GM13977 (cell line): ENCODE results near the gene SHB.

ENCODE experiments used
- DNase-seq: peaks from one replicate; pipeline ENCODE4 v3.0.0; 2012; ENCODE audit warnings: low spot score
- in situ Hi-C: fragments of 300-500 bp; cut with MboI; formaldehyde crosslinking; loops from one replicate; pipeline ENCODE4 v1.12.0; 2022; ENCODE audit warnings: low sequenced_read_pairs, low pct_unique_long_range_greater_than_20kb, mixed read lengths, inconsistent platforms; ENCODE audit not compliant: unreplicated experiment
- TF ChIP-seq, protein P1 (sequence below): IDR thresholded peaks from 2 replicates; pipeline ENCODE4 v1.5.1; 2012; ENCODE audit warnings: mild to moderate bottlenecking, control low read depth; ENCODE audit not compliant: insufficient read depth; ENCODE audit errors: extremely low read depth, missing control alignments

The SHB gene

DNA sequence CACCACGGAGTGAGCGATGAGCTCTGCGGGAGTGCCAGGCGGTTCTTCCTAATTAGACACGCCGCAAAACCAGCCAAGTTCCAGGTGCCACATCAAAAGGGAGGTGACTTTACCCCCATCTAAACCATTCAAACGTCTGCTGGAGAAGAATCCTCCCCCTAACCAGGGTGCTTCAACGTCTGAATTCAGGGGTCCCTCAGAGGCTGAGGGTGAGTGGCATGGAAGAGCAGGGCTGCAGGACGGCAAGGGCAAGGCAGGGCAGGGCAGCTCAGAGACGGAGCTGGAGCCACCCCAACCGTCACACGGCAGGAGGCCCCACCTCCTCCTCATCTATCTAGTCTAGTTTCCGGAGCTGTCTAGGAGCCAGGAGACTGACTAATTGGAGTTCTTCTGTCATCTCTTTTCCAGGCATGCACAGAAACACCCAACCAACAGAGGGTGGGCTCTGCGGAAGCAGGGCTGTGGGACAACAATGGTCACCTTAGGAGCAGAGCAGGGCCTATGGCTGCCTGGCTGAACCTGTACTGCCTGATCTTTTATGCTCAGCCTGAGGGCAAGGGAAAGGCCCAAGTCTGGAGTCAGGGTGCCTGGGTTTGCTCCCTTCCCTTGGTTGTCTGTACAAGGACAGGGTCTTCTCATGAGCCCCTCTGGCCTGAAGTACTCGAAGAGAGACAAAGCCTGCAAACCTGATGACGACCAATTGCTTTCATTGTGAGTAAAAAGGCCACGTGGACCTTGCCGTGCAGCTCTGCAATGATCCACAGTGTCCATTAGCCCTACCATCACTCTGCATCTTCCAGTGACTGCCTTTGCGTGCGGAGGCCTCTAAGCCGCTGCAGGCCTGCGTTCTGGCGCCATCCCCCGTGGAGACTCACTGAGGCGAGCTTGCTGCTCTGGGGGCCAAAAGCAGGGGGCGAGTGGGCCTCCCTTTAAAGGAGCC is 84.1 kb downstream of the SHB start:
- in situ Hi-C loops = no loop called here
- DNase-seq = no peak

DNA sequence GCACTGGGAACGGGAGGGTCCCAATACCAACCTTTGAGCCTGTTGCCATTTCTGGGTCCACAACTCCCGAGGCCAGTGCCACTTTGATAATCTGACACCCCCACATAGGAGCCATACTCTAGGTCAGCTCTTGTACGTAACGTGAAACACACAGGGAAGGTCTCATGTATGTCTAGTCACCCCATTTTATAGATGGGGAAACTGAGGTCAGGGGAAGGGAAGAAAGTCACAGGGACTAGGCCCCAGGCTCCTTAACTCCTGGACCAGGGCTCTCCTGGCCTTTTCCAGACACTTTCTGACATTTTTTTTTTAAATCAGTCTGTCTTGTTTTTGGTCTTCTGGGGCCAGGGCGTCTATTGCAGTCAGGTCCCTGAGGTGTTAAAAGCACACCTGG is 84.8 kb downstream of the SHB start:
- DNase-seq = no peak
- TF ChIP-seq, protein P1, sequence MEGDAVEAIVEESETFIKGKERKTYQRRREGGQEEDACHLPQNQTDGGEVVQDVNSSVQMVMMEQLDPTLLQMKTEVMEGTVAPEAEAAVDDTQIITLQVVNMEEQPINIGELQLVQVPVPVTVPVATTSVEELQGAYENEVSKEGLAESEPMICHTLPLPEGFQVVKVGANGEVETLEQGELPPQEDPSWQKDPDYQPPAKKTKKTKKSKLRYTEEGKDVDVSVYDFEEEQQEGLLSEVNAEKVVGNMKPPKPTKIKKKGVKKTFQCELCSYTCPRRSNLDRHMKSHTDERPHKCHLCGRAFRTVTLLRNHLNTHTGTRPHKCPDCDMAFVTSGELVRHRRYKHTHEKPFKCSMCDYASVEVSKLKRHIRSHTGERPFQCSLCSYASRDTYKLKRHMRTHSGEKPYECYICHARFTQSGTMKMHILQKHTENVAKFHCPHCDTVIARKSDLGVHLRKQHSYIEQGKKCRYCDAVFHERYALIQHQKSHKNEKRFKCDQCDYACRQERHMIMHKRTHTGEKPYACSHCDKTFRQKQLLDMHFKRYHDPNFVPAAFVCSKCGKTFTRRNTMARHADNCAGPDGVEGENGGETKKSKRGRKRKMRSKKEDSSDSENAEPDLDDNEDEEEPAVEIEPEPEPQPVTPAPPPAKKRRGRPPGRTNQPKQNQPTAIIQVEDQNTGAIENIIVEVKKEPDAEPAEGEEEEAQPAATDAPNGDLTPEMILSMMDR = no peak
- in situ Hi-C loops = no loop called here

More for the DNA sequence above, 84.1 kb downstream of the SHB start:
- TF ChIP-seq, protein P1 = no peak

DNA sequence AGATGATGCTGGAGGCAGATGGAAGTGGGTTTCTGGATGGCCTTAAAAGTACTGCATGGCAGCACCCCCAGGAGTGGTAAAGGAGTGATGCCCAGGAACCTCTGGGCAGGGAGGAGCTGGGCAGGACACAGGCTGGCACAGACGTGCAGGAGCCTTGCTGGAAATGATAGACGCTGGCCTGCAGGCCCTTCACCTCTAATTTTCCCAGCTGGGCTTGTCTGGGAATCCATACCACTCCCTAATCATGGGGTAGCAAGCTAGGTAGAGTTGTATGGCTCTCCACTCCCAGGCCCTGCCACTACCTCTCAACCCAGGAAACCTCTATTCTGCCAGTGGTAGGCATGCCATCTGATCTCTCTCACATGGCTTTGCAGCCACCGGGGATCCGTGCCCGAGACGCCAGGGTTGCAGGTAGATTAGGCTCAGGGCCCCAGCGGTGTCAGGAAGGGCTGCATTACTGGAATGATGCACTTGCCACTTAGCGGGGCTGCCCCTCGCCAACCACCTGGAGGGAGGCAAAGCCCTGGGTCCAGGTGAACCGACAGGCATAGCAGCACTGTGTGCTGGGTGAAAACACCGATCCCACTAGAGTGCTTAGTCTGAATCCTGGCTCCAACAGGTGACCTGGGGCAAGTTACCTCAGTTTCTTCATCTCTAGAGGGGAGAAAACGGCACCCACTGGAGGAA is 85.5 kb downstream of the SHB start:
- TF ChIP-seq, protein P1 = no peak
- no peak for DNase-seq
- in situ Hi-C loops = no loop called here

DNA sequence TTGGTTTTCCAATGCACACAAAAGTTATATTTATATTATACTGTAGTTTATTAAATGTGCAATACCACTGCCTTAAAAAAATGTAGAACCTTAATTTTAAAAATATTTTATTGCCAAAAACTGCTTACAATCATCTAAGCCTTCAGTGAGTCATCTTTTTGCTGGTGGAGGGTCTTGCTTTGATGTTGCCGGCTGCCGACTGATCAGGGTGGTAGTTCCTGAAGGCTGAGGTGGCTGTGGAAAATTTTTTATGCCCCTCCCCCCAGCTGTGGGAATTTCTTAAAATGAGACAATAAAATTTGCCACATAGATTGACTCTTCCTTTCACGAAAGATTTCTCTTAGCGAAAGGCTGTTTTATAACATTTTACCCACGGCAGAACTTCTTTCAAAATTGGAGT is 89.2 kb downstream of the SHB start:
- in situ Hi-C loops = no loop called here
- DNase-seq = no peak
- TF ChIP-seq, protein P1 = no peak

DNA sequence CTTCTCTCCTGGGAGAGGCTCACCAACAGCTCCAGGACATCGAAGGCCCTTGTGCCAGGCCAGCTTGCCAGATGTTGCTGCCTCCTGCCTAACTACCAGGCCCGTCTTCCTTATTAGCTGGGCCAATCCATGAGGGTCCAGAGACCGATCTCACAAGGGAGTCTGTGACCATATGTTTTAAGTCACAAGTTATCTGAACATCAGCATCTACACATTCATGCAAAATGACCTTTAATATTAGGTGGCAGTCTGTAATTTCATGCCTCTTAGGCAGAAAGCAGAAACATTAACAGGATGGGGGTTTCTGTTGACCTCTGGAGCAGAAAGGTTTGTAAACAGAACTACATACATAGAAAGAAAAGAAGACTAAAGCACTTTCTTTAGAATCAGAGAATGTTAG is 90.0 kb downstream of the SHB start:
- in situ Hi-C loops = no loop called here
- no peak for DNase-seq
- TF ChIP-seq, protein P1 = no peak

DNA sequence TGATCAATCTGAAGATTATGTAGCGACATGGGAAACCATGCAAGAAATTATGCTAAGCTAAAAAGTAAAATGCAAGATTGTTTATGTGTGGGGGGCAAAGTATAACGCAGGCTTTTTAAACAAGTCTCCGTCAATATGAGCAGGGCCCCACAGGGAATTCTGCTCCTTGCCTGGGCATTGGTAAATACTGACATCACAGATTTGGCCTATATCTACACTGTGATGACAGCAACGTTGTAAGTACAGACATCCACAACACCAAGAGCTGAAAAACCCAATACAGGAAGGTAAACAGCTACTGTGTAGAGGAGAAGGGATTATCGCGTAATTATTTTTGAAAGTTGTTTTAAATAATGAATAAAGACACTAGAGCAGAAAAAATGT is 90.6 kb downstream of the SHB start:
- no peak for DNase-seq
- TF ChIP-seq, protein P1 = no peak
- in situ Hi-C loops = no loop called here
